Thoracic aorta (tissue), 2 donors: ENCODE data around the gene DLL4. TPM values are rescaled to one million over a fixed set of nuclear protein-coding genes. Genes with fewer than 3 reads are reported as not detected.

Source experiments
- ATAC-seq: fragments of 150-250 bp; one replicate; pipeline ENCODE4 v1.8.0; 2017; ENCODE audit warnings: low read depth; ENCODE audit not compliant: insufficient number of reproducible peaks, low FRiP score
- DNase-seq: peaks from one replicate; pipeline ENCODE4 v3.0.0-alpha.2; 2020; ENCODE audit warnings: low spot score
- H3K27ac ChIP-seq, 2 donors: fragments of 200-600 bp; sonication (generic); 1 replicate in 1 of 2; 2 replicates in 1 of 2; pipeline ENCODE4 v1.5.1; 2016; ENCODE audit warnings: mild to moderate bottlenecking in 2 of 2, moderate library complexity in 2 of 2
- H3K27me3 ChIP-seq: fragments of 200-600 bp; sonication (generic); replicated peaks from 2 replicates; pipeline ENCODE4 v1.6.0; 2016; ENCODE audit warnings: mild to moderate bottlenecking; ENCODE audit not compliant: insufficient read depth
- H3K36me3 ChIP-seq: fragments of 200-600 bp; sonication (generic); one replicate; pipeline ENCODE4 v1.5.1; 2016
- H3K4me1 ChIP-seq, 2 donors: fragments of 200-600 bp; sonication (generic); 1 replicate in 1 of 2; 2 replicates in 1 of 2; pipeline versions ENCODE4 v1.5.1 to v1.6.0; 2016; ENCODE audit warnings: low read depth in 2 of 2, mild to moderate bottlenecking in 1 of 2; ENCODE audit not compliant: control insufficient read depth in 1 of 2
- H3K4me3 ChIP-seq: fragments of 200-600 bp; sonication (generic); 2 replicates; pipeline ENCODE4 v1.5.1; 2016; ENCODE audit warnings: mild to moderate bottlenecking
- H3K9me3 ChIP-seq: fragments of 200-600 bp; sonication (generic); 2 replicates; pipeline ENCODE4 v1.5.1; 2016
- CTCF ChIP-seq: fragments of 200-600 bp; sonication (generic); IDR thresholded peaks from one replicate; pipeline ENCODE4 v1.5.1; 2019; ENCODE audit warnings: antibody characterized with exemption
- total RNA-seq, 2 donors: library from RNA; depleted of rRNA; stranded (reverse); fragments of >200 nt; gene quantifications; one replicate each; pipeline versions ENCODE4 v1.1.0 to v1.2.3, GENCODE V29; 2016

The DLL4 gene
- total RNA-seq, 2 donors from 2014 or later, result 6.2 to 13.0 TPM

DNA sequence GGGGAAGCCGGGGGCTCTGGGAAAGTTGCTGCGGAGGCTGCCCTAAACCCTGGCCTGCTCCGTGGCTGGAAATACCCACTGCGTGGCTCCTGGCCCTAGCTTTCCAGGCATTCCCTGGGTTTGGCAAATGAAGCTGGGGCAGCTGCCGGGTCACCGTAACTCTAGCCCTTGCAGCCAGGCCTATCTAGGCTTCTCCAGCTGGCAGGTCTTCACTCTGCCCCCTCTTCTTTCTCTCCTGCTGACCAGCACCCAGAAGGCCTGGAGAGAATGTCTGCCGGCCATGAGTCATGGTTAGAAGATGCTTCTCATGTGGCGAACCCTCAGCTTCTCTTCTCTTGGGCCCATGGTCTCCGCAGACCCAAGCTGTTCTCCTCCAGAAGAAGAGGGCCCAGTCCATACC, 5.6 kb upstream of the DLL4 start:
- H3K4me3 ChIP-seq, result no peak overlapping the region
- no peaks in the 10 kb centered on the region for H3K36me3 ChIP-seq
- no peak for TF ChIP-seq CTCF
- peaks cover 15 to 29% of the 10 kb centered on the region in 2 donors for H3K4me1 ChIP-seq
- DNase-seq (no peak), ATAC-seq (no peak)
- no peaks in the 10 kb centered on the region for H3K27me3 ChIP-seq
- H3K9me3 ChIP-seq, result no peaks in the 10 kb centered on the region
- H3K27ac ChIP-seq, result no peak overlapping the region

DNA sequence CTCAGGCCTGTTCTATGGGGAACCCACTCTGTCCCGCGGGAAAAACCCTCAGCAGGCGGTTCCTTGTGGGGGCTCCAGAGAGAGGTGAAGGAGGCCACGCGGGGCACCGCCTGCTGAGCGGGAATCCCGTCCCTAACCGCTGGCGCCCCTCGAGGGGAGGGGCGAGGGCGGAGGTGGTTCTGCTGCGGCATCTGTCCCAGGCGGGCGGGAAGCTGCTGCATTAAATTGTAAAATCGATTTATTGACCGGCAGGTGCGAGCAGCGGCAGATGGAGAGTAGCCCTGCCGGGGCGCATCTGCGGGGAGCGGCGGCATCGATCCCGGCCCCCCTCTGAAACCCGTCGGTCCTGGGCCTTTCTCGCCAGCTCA, 3.7 kb upstream of the DLL4 start:
- Histone ChIP-seq H3K4me3 (no peak overlapping the region), H3K27ac (no peak overlapping the region), H3K27me3 (peaks cover 6% of the 10 kb centered on the region), H3K4me1 (peaks cover 34 to 49% of the 10 kb centered on the region in 2 donors), H3K9me3 (no peaks in the 10 kb centered on the region), H3K36me3 (no peaks in the 10 kb centered on the region)
- DNase-seq (no peak), ATAC-seq (no peak)
- TF ChIP-seq CTCF, result no peak

DNA sequence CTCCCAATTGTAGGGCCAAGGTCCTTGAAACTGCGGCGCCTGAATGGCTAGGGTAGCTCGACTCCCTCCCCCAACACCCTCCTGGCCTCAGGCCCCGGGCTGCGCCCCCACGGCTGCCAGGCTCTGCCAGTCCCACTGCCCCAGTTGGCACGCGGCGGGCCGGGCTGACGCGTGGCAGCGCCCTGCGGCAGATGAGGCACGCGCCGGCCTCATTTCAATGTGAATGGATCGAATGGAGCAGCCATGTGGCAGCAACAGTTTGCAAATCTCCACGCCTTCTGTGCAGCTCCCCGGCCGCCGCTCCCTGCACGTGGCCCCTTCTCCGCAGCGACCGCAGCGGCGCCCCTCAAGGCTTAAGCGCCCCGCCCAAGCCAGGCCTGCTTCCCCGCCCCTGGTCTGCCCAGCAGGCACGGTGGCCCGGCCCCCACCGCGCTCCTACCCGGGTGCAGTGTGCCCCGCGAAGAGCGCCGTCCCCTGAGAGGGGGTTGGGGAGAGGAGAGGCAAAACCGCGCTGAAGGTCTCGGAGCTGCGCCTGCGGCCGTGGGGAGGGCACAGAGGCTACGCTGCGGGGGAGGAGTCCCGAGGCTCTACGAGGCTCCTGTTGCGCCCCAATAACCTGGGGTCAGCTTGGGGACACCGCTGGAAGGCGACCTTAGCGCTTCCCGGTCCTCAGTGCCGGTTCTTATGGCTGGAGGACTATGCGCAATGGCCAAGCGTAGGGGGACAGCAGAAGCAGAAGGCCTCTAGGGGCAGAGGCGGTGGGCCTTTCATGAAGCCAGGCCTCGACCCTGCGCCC, 3.1 kb upstream of the DLL4 start:
- ATAC-seq (no peak), DNase-seq (no peak)
- Histone ChIP-seq H3K4me3 (peak overlapping the region; percentile 49), H3K9me3 (no peaks in the 10 kb centered on the region), H3K27ac (no peak overlapping the region), H3K36me3 (no peaks in the 10 kb centered on the region), H3K4me1 (peaks cover 40 to 55% of the 10 kb centered on the region in 2 donors), H3K27me3 (peaks cover 12% of the 10 kb centered on the region)
- no peak for TF ChIP-seq CTCF

DNA sequence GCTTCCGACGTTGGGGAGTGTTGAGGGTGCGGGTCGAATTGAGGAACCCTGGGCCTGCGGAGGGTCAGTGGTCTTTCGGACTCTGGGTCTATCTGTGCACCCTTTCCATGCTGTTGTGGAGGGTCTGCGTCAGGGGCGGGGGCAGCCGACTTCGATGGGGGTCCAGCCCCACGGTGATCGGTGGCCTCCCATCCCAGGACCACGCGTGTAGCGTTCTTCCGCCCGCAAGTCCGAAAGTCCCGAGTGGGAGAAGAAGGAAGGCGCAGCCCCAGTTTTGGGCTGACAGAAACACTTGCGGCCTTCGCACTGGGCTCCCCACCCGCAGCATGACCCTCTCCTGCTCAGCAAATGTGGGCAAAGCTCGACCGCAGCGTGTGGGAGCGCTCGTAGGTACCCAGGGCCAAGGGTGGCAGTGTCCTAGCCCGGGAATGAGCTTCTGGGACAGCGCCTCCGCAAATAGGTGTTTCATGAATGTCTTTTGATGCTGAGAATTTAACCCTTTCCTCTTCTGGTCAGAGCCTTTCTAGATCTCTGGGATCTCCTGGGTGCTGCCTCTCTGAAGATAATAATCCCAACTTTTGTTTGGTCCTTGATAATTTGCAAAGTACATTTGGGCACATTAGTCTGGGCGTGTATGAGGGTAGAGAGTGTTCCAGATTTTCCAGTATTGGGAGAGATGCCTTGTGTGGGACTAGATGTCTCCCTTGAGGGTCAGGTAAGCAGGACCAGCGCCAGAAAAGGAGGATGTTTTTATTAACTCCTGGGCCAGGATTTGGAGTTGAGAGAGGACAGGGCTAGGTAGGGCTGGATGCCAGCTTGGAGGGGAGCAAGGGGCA, 2.3 kb upstream of the DLL4 start:
- peaks cover 13% of the 10 kb centered on the region for H3K27me3 ChIP-seq
- no peak for TF ChIP-seq CTCF
- no peaks in the 10 kb centered on the region for H3K9me3 ChIP-seq
- ATAC-seq, result no peak
- no peak overlapping the region for H3K27ac ChIP-seq
- DNase-seq, result no peak
- H3K36me3 ChIP-seq, result no peaks in the 10 kb centered on the region
- H3K4me1 ChIP-seq, result peaks cover 42 to 59% of the 10 kb centered on the region in 2 donors
- no peak overlapping the region for H3K4me3 ChIP-seq

DNA sequence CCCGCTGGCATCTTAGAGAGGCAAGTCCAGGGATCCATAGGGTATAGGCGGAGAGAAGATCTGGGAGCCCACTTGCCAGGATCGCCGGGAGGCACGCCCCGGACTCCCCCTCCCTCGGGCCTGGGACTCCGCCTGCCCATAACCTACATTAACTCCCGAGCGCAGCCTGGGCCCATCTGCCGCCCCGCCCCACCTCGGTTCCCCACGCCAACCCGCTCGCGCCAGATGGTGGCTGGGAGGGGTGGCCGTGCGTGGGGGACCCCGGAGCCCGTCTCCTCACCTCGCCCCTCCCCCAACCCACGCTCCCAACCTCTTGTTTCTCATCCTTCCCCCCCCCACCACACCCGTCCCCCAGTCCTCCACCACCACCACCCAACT, 1.7 kb upstream of the DLL4 start:
- DNase-seq (no peak), ATAC-seq (no peak)
- no peak for TF ChIP-seq CTCF
- peak overlapping the region; percentile 72 for H3K4me3 ChIP-seq
- H3K36me3 ChIP-seq, result no peaks in the 10 kb centered on the region
- H3K9me3 ChIP-seq, result no peaks in the 10 kb centered on the region
- peaks cover 42 to 59% of the 10 kb centered on the region in 2 donors for H3K4me1 ChIP-seq
- H3K27ac ChIP-seq, result no peak overlapping the region
- peaks cover 13% of the 10 kb centered on the region for H3K27me3 ChIP-seq
